IPS-18a (cell line): ENCODE measurements around the gene ADCY2.

ENCODE experiments used
- H3K27ac ChIP-seq: one replicate; pipeline ENCODE4 v1.5.1; 2013; ENCODE audit warnings: low read length
- H3K27me3 ChIP-seq: one replicate; pipeline ENCODE4 v1.6.1; 2013; ENCODE audit warnings: mild to moderate bottlenecking, low read length; ENCODE audit not compliant: control insufficient read depth, insufficient read depth
- H3K36me3 ChIP-seq: one replicate; pipeline ENCODE4 v1.6.1; 2013; ENCODE audit warnings: low read depth, low read length; ENCODE audit not compliant: control insufficient read depth
- H3K4me1 ChIP-seq: one replicate; pipeline ENCODE4 v1.6.1; 2013; ENCODE audit warnings: low read depth, low read length; ENCODE audit not compliant: control insufficient read depth
- H3K4me3 ChIP-seq: one replicate; pipeline ENCODE4 v1.5.1; 2013; ENCODE audit warnings: low read length
- H3K9ac ChIP-seq: one replicate; pipeline ENCODE4 v1.6.1; 2013; ENCODE audit warnings: mild to moderate bottlenecking, low read length, moderate library complexity
- H3K9me3 ChIP-seq: one replicate; pipeline ENCODE4 v1.6.1; 2013; ENCODE audit warnings: low read depth, low read length; ENCODE audit not compliant: control insufficient read depth

The ADCY2 gene

GRCh38 chr5:7650755-7651154 is 254.8 kb downstream of the ADCY2 start:
- peaks cover 1% of the 10 kb centered on the region for H3K4me1 ChIP-seq
- no peaks in the 10 kb centered on the region for H3K27me3 ChIP-seq
- H3K27ac ChIP-seq, result no peak overlapping the region
- H3K4me3 ChIP-seq, result no peak overlapping the region
- no peaks in the 10 kb centered on the region for H3K36me3 ChIP-seq
- no peaks in the 10 kb centered on the region for H3K9me3 ChIP-seq
- no peak overlapping the region for H3K9ac ChIP-seq

GRCh38 chr5:7653046-7653445 is 257.1 kb downstream of the ADCY2 start:
- Histone ChIP-seq H3K27me3 (no peaks in the 10 kb centered on the region), H3K9ac (no peak overlapping the region), H3K36me3 (no peaks in the 10 kb centered on the region), H3K4me1 (no peaks in the 10 kb centered on the region), H3K9me3 (no peaks in the 10 kb centered on the region), H3K4me3 (no peak overlapping the region), H3K27ac (no peak overlapping the region)

- no peaks in the 10 kb centered on the region for H3K4me1 ChIP-seq
- no peak overlapping the region for H3K27ac ChIP-seq
- no peaks in the 10 kb centered on the region for H3K27me3 ChIP-seq
- no peaks in the 10 kb centered on the region for H3K36me3 ChIP-seq
- no peaks in the 10 kb centered on the region for H3K9me3 ChIP-seq
- H3K9ac ChIP-seq, result no peak overlapping the region
- H3K4me3 ChIP-seq, result no peak overlapping the region
These were observed 261.2 kb downstream of the ADCY2 start for GRCh38 chr5:7657153-7657552.

- H3K4me3 ChIP-seq, result no peak overlapping the region
- H3K9ac ChIP-seq, result no peak overlapping the region
- no peaks in the 10 kb centered on the region for H3K27me3 ChIP-seq
- H3K27ac ChIP-seq, result no peak overlapping the region
- H3K36me3 ChIP-seq, result no peaks in the 10 kb centered on the region
- H3K4me1 ChIP-seq, result peaks cover 13% of the 10 kb centered on the region
- H3K9me3 ChIP-seq, result no peaks in the 10 kb centered on the region
These were observed 263.5 kb downstream of the ADCY2 start for GRCh38 chr5:7659420-7659819.

- H3K36me3 ChIP-seq, result no peaks in the 10 kb centered on the region
These were observed 266.4 kb downstream of the ADCY2 start for GRCh38 chr5:7662289-7662688.

GRCh38 chr5:7663808-7664207 is 267.9 kb downstream of the ADCY2 start:
- Histone ChIP-seq H3K9ac (no peak overlapping the region), H3K27me3 (no peaks in the 10 kb centered on the region), H3K4me3 (no peak overlapping the region), H3K4me1 (peaks cover 13% of the 10 kb centered on the region), H3K36me3 (no peaks in the 10 kb centered on the region), H3K9me3 (no peaks in the 10 kb centered on the region), H3K27ac (no peak overlapping the region)

More at GRCh38 chr5:7662289-7662688, 266.4 kb downstream of the ADCY2 start:
- Histone ChIP-seq H3K4me1 (peaks cover 13% of the 10 kb centered on the region), H3K9ac (no peak overlapping the region), H3K27me3 (no peaks in the 10 kb centered on the region), H3K4me3 (no peak overlapping the region), H3K9me3 (no peaks in the 10 kb centered on the region), H3K27ac (no peak overlapping the region)

- Histone ChIP-seq H3K4me1 (peaks cover 13% of the 10 kb centered on the region), H3K9me3 (no peaks in the 10 kb centered on the region), H3K27ac (no peak overlapping the region), H3K36me3 (no peaks in the 10 kb centered on the region), H3K27me3 (no peaks in the 10 kb centered on the region), H3K4me3 (no peak overlapping the region), H3K9ac (no peak overlapping the region)
These were observed 268.3 kb downstream of the ADCY2 start for GRCh38 chr5:7664208-7664607.

- Histone ChIP-seq H3K9ac (no peak overlapping the region), H3K36me3 (no peaks in the 10 kb centered on the region), H3K27me3 (no peaks in the 10 kb centered on the region), H3K4me3 (no peak overlapping the region), H3K4me1 (peaks cover 13% of the 10 kb centered on the region), H3K27ac (no peak overlapping the region), H3K9me3 (no peaks in the 10 kb centered on the region)
These were observed 271.4 kb downstream of the ADCY2 start for GRCh38 chr5:7667216-7667767.

GRCh38 chr5:7668161-7668560 is 272.2 kb downstream of the ADCY2 start:
- no peaks in the 10 kb centered on the region for H3K36me3 ChIP-seq
- no peak overlapping the region for H3K4me3 ChIP-seq
- peaks cover 11% of the 10 kb centered on the region for H3K4me1 ChIP-seq
- H3K27me3 ChIP-seq, result no peaks in the 10 kb centered on the region
- no peak overlapping the region for H3K9ac ChIP-seq
- no peak overlapping the region for H3K27ac ChIP-seq
- no peaks in the 10 kb centered on the region for H3K9me3 ChIP-seq

GRCh38 chr5:7668627-7669026 is 272.7 kb downstream of the ADCY2 start:
- Histone ChIP-seq H3K27me3 (no peaks in the 10 kb centered on the region), H3K36me3 (no peaks in the 10 kb centered on the region), H3K27ac (no peak overlapping the region), H3K4me1 (peaks cover 6% of the 10 kb centered on the region), H3K9ac (no peak overlapping the region), H3K9me3 (no peaks in the 10 kb centered on the region), H3K4me3 (no peak overlapping the region)

- Histone ChIP-seq H3K9me3 (no peaks in the 10 kb centered on the region), H3K27ac (no peak overlapping the region), H3K36me3 (no peaks in the 10 kb centered on the region), H3K9ac (no peak overlapping the region), H3K4me3 (no peak overlapping the region), H3K4me1 (no peaks in the 10 kb centered on the region), H3K27me3 (no peaks in the 10 kb centered on the region)
These were observed 275.5 kb downstream of the ADCY2 start for GRCh38 chr5:7671381-7671993.

GRCh38 chr5:7673658-7674057 is 277.7 kb downstream of the ADCY2 start:
- H3K9ac ChIP-seq, result no peak overlapping the region
- H3K27ac ChIP-seq, result no peak overlapping the region
- no peaks in the 10 kb centered on the region for H3K4me1 ChIP-seq
- H3K4me3 ChIP-seq, result no peak overlapping the region
- H3K9me3 ChIP-seq, result no peaks in the 10 kb centered on the region
- H3K36me3 ChIP-seq, result no peaks in the 10 kb centered on the region
- H3K27me3 ChIP-seq, result no peaks in the 10 kb centered on the region
